Kidney (tissue), 19 donors: ENCODE measurements around the gene ANKRD36C. TPM values are rescaled to one million over a fixed set of nuclear protein-coding genes. Genes with fewer than 3 reads are reported as not detected.
"Not testable (repeated sequence)": the region's sequence is repeated elsewhere in the genome, so short reads cannot be mapped to it uniquely, and the experiment has no call there.

ENCODE experiments used
- DNase-seq, 5 donors: peaks; one replicate each; pipeline ENCODE4 v3.0.0-alpha.2; 2013 to 2020
- FAIRE-seq: peaks from 2 replicates; lab custom pipeline; 2012; peaks lifted over from hg19 to GRCh38; lab: Jason Lieb, UNC
- H3K27ac ChIP-seq, 2 donors: one replicate each; pipeline ENCODE4 v1.7.0; 2013; ENCODE audit warnings: low read depth in 2 of 2, low read length in 2 of 2, inconsistent platforms in 1 of 2
- H3K27me3 ChIP-seq: one replicate; pipeline ENCODE4 v1.7.1; 2013; ENCODE audit warnings: low read length, inconsistent platforms; ENCODE audit not compliant: control insufficient read depth, insufficient read depth
- H3K36me3 ChIP-seq, 3 donors: one replicate each; pipeline versions ENCODE4 v1.7.0 to v1.7.1; 2013; ENCODE audit warnings: low read length in 3 of 3, control low read depth in 1 of 3, inconsistent platforms in 1 of 3; ENCODE audit not compliant: insufficient read depth in 3 of 3, control insufficient read depth in 2 of 3
- H3K4me1 ChIP-seq, 3 donors: one replicate each; pipeline versions ENCODE4 v1.7.0 to v1.7.1; 2013; ENCODE audit warnings: low read length in 3 of 3, inconsistent platforms in 1 of 3, low read depth in 1 of 3; ENCODE audit not compliant: control insufficient read depth in 2 of 3, insufficient read depth in 2 of 3
- H3K4me3 ChIP-seq, 3 donors: one replicate each; pipeline versions ENCODE4 v1.7.0 to v1.8.1; 2013; ENCODE audit warnings: low read length in 3 of 3, control low read depth in 1 of 3, inconsistent platforms in 1 of 3
- H3K9ac ChIP-seq, 3 donors: one replicate each; pipeline versions ENCODE4 v1.7.0 to v1.7.1; 2013; ENCODE audit warnings: low read length in 3 of 3, control low read depth in 1 of 3, inconsistent platforms in 1 of 3
- H3K9me3 ChIP-seq, 3 donors: one replicate each; pipeline versions ENCODE4 v1.7.0 to v1.7.1; 2013; ENCODE audit warnings: low read length in 3 of 3, control low read depth in 1 of 3, inconsistent platforms in 1 of 3; ENCODE audit not compliant: control insufficient read depth in 2 of 3, insufficient read depth in 1 of 3
- intact Hi-C: fragments of 100-400 bp; cut with DNase I; formaldehyde crosslinking; loops from one replicate; pipeline ENCODE4 v1.11.1; 2022
- long read RNA-seq, 10 donors: library from polyadenylated mRNA in 1 of 10; unstranded in 1 of 10; transcript quantifications; one replicate each; pipeline ENCODE4 v2.0.0 and lab custom pipeline, GENCODE V29; 2021 to 2026
- polyA plus RNA-seq: library from polyadenylated mRNA; stranded (reverse); fragments of 350-450 nt; fragmentation: Illumina TruSeq; extraction: RNeasy Lipid Tissue Mini Kit (QIAGEN cat#74804); gene quantifications from one replicate; pipeline ENCODE4 v1.2.3, GENCODE V29; 2014; ENCODE audit warnings: low read depth, low replicate concordance; ENCODE audit not compliant: insufficient read depth
- total RNA-seq: library from RNA; stranded (reverse); fragmentation: NEBNext Ultra II Directional; extraction: Animal tissue kit (Norgen Biotek cat#: 25700); gene quantifications from one replicate; pipeline ENCODE4 v1.2.1, GENCODE V29; 2021
- donor health status: control.
- donor health status: control.
- donor health status: DM: yes; HTN: yes; CAD: no.
- donor health status: Normal renal cell carcinoma (clear cell type).

The ANKRD36C gene
- total RNA-seq (26.2 TPM), polyA plus RNA-seq (0.15 TPM)
- long read RNA-seq, donor 1, partial matches to known transcripts, result 0 of 1 reads
- long read RNA-seq, donor 1, other reads (novel, unspliced or antisense), result 0 of 1 reads
- long read RNA-seq, donor 2, partial matches to known transcripts, result 0 of 1 reads
- long read RNA-seq, donor 2, other reads (novel, unspliced or antisense), result 0 of 1 reads
- long read RNA-seq, donor 3, result 0 reads
- long read RNA-seq, donor 4, result 0 reads
- long read RNA-seq, donor 5, result 0 reads
- long read RNA-seq, donor 6, result 0 reads
- long read RNA-seq, donor 7, partial matches to known transcripts, result 1 of 8 reads
- long read RNA-seq, donor 7, other reads (novel, unspliced or antisense), result 6 of 8 reads
- long read RNA-seq, donor 8, result 0 reads
- long read RNA-seq, donor 9, result 0 reads
- long read RNA-seq, donor 10, partial matches to known transcripts, result 11 of 11 reads
- long read RNA-seq, donor 10, other reads (novel, unspliced or antisense), result 0 of 11 reads

DNA sequence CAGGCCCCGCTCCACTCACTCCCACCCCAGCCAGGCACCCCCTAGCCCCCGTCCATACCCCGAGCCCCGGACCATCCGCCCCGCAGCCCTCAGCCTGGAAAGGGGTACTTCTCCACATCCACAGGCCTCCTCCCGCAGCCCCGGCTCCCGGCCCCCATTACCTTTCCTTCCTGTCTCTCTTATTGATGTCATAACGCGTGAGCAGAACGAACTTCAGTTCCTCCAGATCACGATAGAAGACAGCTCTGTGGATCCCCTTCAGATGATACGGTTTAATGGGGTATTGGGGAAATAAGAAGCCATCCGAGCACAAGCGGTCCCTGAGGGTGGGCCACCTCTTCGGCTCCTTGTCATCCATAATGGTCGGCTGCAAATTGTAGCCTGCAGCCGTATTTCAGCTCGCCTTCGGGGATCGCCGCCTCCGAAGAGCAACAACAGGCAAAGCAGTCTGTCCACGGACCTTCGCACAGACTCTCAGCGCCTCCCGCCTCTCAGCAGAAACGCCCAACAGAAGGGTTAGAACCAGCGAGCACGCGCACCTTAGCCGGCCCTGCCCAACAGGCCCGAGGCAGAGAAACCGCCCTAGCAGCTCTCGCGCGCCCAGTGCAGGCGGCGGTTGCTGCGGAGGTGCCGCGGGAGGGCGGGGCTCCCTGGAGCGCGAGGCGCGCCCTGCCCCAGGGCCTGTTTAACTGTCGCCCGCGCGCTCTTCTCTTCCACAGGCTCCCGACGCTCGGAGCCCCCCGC is at the start of gene ANKRD36C:
TSS of gene ANKRD36C (minus strand) at position 474 of the 744 bp plus-strand sequence. CDS start at position 358, 116 bp downstream.
- H3K27me3 ChIP-seq, H3K36me3 ChIP-seq, H3K9me3 ChIP-seq, H3K4me1 ChIP-seq, FAIRE-seq, intact Hi-C loops: not testable (repeated sequence)
- DNase-seq, result peak; percentile 47 to 75 (median 64)
- peak within 1 kb of the TSS; percentile 66 to 78 (median 73) for H3K4me3 ChIP-seq
- peak within 1 kb of the TSS; percentile 63 to 80 for H3K27ac ChIP-seq
- peak within 1 kb of the TSS; percentile 64 to 88 (median 69) for H3K9ac ChIP-seq

DNA sequence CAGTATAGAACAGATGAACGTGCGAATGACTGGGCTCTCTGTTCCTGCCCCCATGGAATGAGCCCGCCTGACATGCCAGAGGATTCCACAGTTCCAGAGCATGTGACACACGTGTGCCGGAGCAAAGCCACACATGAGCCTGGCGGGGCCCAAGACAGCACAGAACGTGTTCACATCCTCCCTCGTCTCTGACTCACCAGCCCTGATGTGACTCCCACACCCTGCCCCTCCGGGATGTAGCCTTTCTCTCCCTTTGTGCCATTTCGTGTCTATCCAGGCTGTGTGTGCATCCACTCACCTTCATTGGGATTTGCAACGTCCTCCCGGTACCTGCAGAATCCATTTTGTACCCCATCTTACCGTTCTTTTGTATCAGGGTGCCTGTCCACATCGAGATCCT is 43.9 kb upstream of the ANKRD36C start:
- intact Hi-C loops, H3K4me1 ChIP-seq, FAIRE-seq, H3K27ac ChIP-seq, DNase-seq, H3K9me3 ChIP-seq, H3K36me3 ChIP-seq, H3K4me3 ChIP-seq, H3K27me3 ChIP-seq, H3K9ac ChIP-seq: not testable (repeated sequence)

DNA sequence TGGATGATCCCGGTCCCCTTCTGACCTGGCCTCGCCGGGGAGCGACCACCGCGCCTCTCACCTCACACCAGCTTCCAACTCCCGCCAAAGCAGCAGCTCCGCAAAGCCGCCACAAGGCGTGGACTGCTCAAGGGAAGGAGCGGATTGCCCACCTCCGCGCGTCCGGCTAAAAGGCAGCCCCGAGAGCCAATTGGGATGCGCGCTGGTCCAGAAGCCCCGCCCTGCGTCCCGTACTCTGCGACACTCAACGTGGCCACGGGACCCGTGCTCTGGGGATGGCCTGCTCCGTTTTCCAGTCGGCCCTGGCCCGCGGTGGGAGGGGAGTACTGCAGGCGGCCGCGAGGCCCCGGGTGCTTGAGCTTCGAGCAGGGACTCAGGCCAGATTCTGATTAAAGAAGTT is 43.2 kb upstream of the ANKRD36C start, which contains the start of gene GPAT2:
TSS of gene GPAT2 (minus strand) at position 125 of the 400 bp plus-strand sequence. CDS start 2,557 bp downstream, outside the sequence.
- intact Hi-C loops, H3K9me3 ChIP-seq, FAIRE-seq, H3K27ac ChIP-seq, H3K36me3 ChIP-seq, DNase-seq, H3K4me3 ChIP-seq, H3K4me1 ChIP-seq, H3K27me3 ChIP-seq, H3K9ac ChIP-seq: not testable (repeated sequence)

DNA sequence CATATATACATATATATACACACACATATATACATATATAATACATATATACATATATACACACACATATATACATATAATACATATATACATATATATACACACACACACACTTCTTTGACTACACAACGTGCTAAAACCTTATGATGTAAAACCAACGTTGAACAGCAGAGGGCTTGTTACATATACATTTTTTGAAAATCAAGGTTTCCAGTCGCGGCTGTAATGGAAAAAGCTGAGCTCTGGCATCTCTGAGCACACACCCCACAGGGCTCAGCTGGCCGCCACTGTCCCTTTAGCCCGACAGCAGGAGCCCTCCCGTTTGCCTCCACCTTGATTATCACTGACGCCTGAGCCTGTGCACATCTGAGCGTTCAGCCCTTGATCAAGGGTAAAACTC is 42.4 kb upstream of the ANKRD36C start:
- H3K36me3 ChIP-seq, H3K27me3 ChIP-seq, H3K4me3 ChIP-seq, H3K9ac ChIP-seq, H3K4me1 ChIP-seq, H3K9me3 ChIP-seq, intact Hi-C loops, DNase-seq, H3K27ac ChIP-seq: not testable (repeated sequence)
- peak; percentile 47 for FAIRE-seq

DNA sequence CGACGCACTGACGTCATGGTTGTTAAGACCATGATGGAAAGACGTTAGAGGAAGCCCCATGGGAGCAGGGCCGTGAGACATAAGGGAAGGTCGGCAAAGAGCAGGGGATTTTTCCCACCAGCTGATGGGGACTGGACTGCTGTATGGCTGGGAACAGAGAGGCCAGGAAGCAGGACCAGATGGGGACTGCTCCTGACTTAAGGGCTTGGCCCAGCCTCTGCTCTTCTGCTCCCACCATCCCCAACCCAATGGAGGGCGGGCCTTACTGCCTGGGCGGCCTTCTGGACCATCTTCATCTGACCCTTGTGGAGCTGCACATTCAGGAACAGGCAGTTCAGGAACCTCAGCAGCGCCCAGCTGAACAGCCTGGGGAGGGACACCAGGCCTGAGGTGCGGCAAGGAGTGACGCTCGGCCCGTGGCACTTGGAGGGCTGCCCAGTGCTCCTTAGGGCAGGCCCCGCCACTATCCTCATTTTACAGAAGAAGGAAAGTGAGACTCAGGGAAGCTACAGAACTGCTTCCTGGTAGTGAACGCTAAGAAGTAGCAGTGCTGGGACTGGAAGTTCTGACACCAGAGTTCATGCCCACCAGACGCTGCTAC is 36.2 kb upstream of the ANKRD36C start:
- H3K4me1 ChIP-seq, H3K4me3 ChIP-seq, DNase-seq, H3K27me3 ChIP-seq, H3K9me3 ChIP-seq, intact Hi-C loops, H3K36me3 ChIP-seq, FAIRE-seq, H3K27ac ChIP-seq, H3K9ac ChIP-seq: not testable (repeated sequence)

DNA sequence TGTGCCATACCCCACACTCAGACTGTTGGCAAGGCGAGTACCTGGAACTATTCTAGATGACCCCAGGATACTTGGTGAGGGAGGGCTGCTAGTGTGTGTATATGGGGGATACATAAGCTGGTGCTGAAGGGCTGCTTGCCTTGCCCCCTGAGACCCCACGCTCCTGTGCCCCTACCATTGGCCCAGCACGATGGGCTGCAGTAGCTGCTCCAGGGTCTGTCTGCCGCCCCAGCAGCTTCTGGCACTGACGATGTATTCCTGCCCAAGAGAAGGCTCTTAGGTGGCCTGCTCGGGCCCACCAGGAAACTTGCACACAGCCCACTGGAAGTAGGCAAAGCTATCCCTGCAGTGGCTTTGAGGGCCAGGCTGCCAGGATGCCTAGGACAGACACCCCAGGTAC is 34.1 kb upstream of the ANKRD36C start:
- DNase-seq, result peak in 1 of 5 donors; percentile 29
- H3K4me3 ChIP-seq, H3K36me3 ChIP-seq, H3K9ac ChIP-seq, FAIRE-seq, H3K27ac ChIP-seq, H3K4me1 ChIP-seq, H3K9me3 ChIP-seq, intact Hi-C loops, H3K27me3 ChIP-seq: not testable (repeated sequence)
